ENCODE measurements around the gene SLC2A9. TPM values are rescaled to one million over a fixed set of nuclear protein-coding genes. Genes with fewer than 3 reads are reported as not detected.

Gene SLC2A9
- total RNA-seq, 1 donor from 2014 or later, result 25.2 TPM

- Histone ChIP-seq H3K4me3 (no peak overlapping the region), H3K27me3 (ENCODE audit: low read depth) (no peaks in the 10 kb centered on the region), H3K9me3 (no peaks in the 10 kb centered on the region), H3K27ac (no peak overlapping the region), H3K4me1 (no peaks in the 10 kb centered on the region), H3K36me3 (no peaks in the 10 kb centered on the region)
- intact Hi-C loops (cut with DNase I), result no loop called here
- TF ChIP-seq, protein P1, sequence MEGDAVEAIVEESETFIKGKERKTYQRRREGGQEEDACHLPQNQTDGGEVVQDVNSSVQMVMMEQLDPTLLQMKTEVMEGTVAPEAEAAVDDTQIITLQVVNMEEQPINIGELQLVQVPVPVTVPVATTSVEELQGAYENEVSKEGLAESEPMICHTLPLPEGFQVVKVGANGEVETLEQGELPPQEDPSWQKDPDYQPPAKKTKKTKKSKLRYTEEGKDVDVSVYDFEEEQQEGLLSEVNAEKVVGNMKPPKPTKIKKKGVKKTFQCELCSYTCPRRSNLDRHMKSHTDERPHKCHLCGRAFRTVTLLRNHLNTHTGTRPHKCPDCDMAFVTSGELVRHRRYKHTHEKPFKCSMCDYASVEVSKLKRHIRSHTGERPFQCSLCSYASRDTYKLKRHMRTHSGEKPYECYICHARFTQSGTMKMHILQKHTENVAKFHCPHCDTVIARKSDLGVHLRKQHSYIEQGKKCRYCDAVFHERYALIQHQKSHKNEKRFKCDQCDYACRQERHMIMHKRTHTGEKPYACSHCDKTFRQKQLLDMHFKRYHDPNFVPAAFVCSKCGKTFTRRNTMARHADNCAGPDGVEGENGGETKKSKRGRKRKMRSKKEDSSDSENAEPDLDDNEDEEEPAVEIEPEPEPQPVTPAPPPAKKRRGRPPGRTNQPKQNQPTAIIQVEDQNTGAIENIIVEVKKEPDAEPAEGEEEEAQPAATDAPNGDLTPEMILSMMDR (IDR thresholded peaks at IDR 0.05), result no peak
- DNase-seq, result no peak
- no peak for ATAC-seq
These were observed 29.0 kb upstream of the SLC2A9 start for GRCh38 chr4:10050261-10050661.

GRCh38 chr4:10048941-10049697 lies 27.8 kb upstream of the SLC2A9 start:
- intact Hi-C loops (cut with DNase I), result no loop called here
- Histone ChIP-seq H3K27ac (no peak overlapping the region), H3K4me3 (no peak overlapping the region), H3K9me3 (no peaks in the 10 kb centered on the region), H3K4me1 (no peaks in the 10 kb centered on the region), H3K27me3 (ENCODE audit: low read depth) (no peaks in the 10 kb centered on the region), H3K36me3 (no peaks in the 10 kb centered on the region)
- ATAC-seq (no peak), DNase-seq (no peak)
- TF ChIP-seq, protein P1 (IDR thresholded peaks at IDR 0.05), result no peak

DNA sequence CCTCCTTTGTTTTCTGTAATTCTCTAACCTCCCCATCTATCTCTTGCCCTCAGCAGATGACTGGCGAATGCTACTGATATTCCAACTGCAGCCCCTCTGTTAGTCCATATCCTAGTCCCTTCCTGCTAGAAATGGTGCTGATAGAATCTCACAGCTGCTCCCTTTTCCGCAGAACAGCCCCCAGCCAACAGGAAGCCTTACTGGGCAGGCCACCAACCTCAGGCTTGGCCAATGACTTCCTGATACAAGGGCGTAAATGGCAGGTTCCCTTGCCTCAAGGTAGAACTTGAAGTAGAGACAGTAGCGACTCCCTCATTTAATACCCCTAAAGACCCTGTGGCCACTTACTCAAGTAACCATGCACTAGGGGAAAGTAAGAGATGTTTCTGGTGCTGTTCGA lies 26.7 kb upstream of the SLC2A9 start:
- Histone ChIP-seq H3K27me3 (ENCODE audit: low read depth) (no peaks in the 10 kb centered on the region), H3K27ac (no peak overlapping the region), H3K4me1 (no peaks in the 10 kb centered on the region), H3K36me3 (no peaks in the 10 kb centered on the region), H3K4me3 (no peak overlapping the region), H3K9me3 (no peaks in the 10 kb centered on the region)
- TF ChIP-seq, protein P1 (IDR thresholded peaks at IDR 0.05), result no peak
- no peak for ATAC-seq
- no peak for DNase-seq
- intact Hi-C loops (cut with DNase I), result no loop called here

DNA sequence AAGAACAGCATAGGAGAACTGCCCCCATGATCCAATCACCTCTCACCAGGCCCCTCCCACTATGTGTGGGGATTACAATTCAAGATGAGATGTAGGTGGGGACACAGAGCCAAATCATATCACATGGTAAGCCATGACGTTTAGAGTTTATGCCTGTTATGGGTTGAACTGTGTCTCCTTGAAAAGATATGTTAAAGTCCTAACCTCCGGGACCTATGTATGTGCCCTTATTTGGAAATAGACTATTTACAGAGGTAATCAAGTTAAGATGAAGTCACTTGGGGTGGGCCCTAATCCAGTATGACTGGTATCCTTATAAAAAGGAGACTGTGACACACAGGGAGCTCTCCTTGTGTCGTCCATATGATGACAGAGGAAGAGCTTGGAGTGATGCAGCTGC lies 25.2 kb upstream of the SLC2A9 start:
- no peak for ATAC-seq
- H3K4me3 ChIP-seq, result no peak overlapping the region
- peaks cover 6% of the 10 kb centered on the region for H3K9me3 ChIP-seq
- no peak overlapping the region for H3K27ac ChIP-seq
- TF ChIP-seq, protein P1 (IDR thresholded peaks at IDR 0.05), result no peak
- no peaks in the 10 kb centered on the region for H3K36me3 ChIP-seq
- H3K4me1 ChIP-seq, result no peaks in the 10 kb centered on the region
- DNase-seq, result no peak
- no peaks in the 10 kb centered on the region for H3K27me3 ChIP-seq (ENCODE audit: low read depth)
- intact Hi-C loops (cut with DNase I), result no loop called here

- H3K27ac ChIP-seq, result no peak overlapping the region
- no peak overlapping the region for H3K4me3 ChIP-seq
- H3K27me3 ChIP-seq (ENCODE audit: low read depth), result no peaks in the 10 kb centered on the region
- no peaks in the 10 kb centered on the region for H3K36me3 ChIP-seq
- no peaks in the 10 kb centered on the region for H3K4me1 ChIP-seq
- intact Hi-C loops (cut with DNase I), result no loop called here
- ATAC-seq, result no peak
- peaks cover 6% of the 10 kb centered on the region for H3K9me3 ChIP-seq
- no peak for DNase-seq
- TF ChIP-seq, protein P1 (IDR thresholded peaks at IDR 0.05), result no peak
These were observed 24.2 kb upstream of the SLC2A9 start for GRCh38 chr4:10045481-10045880.

All from lower lobe of right lung (tissue), 2 donors.